Left renal cortex interstitium (tissue), 4 donors: Measurements from ENCODE around the gene TLE4. TPM values are rescaled to one million over a fixed set of nuclear protein-coding genes. Genes with fewer than 3 reads are reported as not detected.

ENCODE experiments used
- DNase-seq, 4 donors: peaks; one replicate each; pipeline ENCODE4 v3.0.0-alpha.2; 2013; ENCODE audit warnings: low read depth in 4 of 4, low spot score in 2 of 4, missing footprints in 1 of 4
- polyA plus RNA-seq, 4 donors: library from polyadenylated mRNA; unstranded; fragments of 120-200 nt; gene quantifications; one replicate each; pipeline ENCODE4 v1.2.1, GENCODE V29; 2013; ENCODE audit not compliant: insufficient read length in 4 of 4

The TLE4 gene
- polyA plus RNA-seq, 4 donors: 62.1 to 80.5 (median 73.1) TPM

DNA sequence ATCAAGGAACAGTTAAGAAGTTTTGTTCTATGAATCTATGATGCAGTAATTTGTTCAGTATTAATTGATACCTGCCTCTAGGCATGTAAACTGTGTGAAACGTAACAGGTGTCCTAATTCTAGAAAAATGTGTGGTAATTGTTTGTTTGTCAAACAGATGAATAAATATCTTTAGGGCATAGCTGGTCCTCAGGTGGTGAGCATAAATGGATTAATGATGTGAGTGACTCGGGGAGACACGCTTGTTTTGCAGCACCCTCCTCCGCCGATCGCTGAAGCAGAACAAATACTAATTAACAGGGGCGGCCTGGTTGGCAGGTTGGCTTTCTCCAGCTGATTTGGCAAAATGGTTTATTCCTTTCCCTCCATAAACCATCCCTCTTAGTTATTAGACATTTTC lies 88.8 kb downstream of the TLE4 start:
- DNase-seq: no peak

DNA sequence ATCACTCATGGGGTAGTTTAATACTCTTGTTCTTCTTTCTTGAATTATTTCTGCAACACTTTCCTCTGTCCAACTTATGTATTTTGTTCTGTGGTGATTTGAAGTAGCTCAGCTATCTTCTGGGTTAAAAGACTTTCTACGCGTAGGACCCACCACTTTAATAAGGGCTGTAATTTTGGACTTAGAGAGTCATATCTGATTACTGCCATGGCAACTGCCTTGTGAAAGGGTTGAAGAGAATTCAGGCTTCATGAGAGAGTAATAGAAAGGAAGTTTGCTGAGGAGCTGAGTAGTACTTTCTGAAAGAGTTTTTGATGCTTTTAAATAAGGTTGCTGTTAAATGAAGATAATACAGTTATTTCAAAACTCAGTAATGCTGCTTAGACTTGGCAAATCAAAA lies 89.5 kb downstream of the TLE4 start:
- no peak for DNase-seq

DNA sequence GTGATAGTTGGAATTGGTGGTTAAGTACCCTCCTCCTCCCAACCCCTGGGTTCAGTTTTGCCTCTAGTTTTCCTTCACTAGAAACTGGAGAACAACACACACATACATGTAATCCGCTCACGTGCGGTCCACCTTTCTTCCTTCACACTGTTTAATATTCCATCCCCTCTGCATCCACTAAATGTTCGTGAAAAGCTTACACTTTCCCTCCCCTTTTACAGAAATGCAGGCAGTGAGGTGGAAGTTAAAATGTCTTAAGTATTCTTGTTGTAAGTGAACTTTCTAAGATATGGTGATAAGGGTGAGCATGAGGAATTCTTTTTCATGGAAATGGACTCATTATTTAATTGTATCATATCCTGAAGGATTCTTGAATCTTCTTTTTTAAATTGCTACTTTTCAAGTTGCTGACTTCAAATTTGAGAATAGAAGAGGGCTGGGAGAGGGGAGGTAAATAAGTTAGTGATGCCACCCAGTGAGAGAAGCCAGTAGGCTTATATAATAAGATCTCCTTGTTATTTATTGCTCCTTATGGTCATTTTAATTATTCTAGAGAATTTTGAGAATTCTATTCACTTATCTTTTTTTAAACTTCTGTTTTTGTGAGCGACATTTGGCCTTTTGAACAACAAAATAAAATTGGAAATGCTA lies 90.2 kb downstream of the TLE4 start:
- DNase-seq: no peak

DNA sequence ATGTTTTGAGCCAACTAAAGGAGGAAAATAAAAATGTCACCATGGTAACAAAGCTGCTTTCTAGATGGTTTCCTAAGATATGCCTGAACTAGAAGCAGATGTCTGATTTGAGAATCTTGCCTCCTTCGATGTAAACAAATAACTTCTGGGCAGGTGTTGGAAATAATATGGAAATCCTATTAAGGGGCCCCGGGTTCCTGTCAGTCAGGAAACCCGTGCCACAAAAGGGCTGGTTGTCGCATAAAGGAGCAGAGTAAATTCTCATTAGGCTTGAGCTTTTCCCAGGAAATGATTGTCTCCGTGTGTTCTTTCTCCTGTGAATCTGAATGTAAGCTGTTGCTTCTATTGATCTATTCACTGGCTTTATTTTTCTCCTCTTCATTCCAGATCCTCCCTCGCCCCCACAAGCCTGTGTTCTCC lies 90.8 kb downstream of the TLE4 start:
- no peak for DNase-seq

DNA sequence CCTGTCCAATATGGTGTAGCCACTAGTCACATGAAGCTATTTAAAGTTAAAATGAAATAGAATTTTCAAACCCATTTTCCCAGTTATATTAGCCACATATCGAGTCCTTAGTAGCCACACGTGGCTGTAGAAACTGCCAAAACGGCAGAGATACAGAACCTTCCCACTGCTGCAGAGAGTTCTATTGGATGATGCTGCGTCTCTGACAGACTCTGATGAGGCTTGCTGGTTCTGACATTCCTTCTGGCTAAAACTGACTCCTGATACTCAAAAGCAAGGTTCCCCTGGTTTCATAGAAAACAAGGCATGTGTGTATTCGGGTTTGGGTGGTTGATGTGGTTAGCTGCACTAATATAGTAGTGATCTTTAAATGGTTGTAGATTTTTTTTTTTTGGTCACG lies 91.5 kb downstream of the TLE4 start:
- no peak for DNase-seq

DNA sequence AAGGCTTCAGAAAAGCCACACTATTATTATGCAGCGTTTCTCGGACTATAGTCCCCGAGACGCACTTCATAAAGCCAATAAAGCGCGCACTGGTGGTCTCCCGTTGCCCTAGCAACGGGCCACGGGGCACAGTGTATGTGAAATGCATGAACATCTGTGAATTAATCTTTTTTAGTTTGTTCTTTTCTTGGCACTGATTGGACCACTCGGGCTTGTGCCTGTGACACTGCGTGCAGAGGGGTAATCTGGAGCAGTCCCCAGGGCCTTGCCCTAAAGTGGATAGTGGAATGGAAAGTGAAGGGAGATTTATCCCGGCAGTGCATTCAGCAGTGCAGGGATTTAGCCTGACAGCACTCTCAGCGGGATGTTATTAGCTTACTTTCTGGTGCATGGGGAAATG lies 92.1 kb downstream of the TLE4 start:
- DNase-seq: no peak

DNA sequence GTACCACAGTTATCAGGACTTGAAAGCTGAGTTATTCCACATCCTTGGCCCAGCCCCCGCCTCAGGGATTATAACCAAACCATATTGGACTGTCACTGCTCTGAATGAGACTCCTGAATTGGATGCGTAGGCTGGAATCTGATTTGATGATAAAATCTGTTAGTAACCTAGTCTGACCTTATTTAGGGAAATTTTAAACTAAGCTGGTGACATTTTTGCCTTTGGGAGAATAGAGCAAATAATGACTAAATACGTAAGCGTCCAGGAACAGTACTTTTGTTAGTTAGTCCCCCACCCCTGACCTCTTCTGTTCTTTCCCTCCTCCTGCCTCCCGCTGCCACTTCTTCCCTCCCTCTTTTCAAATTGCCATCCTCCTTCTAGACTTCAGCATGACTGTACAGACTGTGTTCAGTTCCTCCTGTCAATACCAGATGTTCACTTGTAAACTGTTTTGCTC lies 92.6 kb downstream of the TLE4 start:
- DNase-seq: no peak

DNA sequence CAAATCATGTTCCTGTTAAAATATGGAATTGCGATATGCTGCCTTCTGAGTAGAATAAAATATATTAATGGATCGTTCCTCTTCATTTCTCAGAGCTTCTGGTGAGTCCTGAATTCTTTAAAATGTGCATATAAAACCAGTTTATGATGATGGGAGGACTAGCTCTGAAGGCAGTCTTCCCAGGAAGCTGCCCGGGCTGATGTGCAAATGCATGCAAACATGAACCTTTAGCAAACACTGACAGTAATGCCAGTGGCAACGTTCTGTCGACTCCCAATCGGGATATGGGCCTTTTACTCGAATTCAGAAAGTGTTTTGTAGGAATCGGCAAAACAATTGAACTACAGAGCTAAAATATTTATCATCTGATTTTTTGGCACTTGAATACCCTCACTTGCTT lies 93.6 kb downstream of the TLE4 start:
- DNase-seq: no peak

DNA sequence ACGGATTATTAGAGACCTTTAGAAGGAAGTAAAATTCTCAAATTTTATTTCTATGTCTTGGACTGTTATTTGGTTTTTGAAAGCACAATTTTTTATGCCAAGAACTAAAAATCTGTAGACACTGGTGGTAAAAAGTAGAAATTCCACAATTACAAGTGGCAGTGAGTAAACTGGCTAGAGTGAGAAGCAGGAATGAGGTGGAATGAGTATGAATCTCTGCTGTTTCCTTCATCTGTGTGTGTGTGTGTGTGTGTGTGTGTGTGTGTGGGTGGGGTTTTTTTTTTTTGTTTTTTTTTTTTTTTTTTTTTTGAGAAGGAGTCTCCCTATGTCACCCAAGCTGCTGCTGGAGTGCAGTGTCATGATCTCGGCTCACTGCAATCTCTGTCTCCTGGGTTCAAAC lies 94.2 kb downstream of the TLE4 start:
- no peak for DNase-seq

DNA sequence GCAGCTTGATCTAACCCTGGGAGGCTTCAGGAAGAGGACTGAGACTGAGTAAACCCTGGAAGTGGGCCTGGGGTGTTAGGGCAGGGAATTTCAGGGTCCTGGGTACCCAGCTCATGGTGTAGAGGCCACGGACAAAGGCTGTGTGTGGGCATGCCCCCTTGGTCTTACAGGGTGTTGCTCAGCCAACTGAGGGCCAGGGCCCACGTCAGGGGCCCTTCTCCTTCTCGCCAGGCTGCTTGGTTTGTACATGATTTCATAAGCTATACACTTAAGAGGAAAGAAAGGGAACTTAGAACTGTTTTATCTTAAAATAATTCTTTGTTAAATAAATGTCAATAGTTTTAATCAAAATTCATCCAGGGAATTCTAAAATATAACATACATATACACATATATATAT lies 95.4 kb downstream of the TLE4 start:
- DNase-seq: no peak

DNA sequence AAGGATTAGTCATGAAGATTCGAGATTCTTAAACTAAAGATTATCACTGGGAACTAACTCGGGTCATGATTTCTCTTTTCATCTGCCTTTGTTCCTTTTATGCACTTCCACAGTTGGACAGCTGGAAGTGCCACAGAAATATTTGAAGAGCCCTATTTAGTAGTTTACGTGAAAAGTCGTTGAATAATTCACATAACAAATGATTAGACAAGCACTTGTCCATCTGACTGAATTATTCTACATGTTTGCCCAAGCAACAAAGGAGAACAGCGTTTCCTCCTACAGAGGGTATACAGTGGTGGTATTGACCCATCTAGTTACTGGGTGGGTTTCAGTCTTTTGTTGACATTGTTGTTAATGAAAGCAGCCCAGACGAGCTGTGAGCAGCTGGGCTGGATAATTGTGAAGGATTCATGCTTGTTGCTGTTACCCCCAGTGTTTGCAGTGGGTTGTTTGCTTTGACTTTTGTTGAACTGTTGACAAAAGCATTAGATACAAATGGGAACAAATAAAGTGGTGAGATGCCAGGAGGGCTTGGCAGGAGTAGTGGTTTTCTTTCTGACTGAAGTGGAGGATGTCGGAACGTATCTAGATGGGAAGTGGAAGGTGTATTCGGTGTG lies 96.2 kb downstream of the TLE4 start:
- DNase-seq: no peak

DNA sequence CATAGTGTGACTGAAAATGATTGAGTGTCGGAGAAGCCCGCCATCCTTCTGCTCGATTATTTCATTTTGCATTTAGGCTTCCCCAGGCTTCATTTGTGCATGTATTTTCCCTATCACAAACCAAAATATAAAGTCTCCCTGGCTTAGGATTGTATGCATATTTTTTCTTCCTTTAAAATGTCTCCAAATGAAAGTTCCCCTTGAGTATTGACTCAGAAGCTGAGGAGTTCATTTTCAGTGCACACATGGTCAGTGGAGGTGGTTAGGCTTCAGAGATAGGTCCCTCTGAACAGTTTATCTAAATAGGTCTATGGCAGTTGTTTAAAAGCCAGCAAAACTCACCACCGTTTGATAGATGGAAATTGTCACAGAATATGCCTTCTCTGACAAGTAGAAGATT lies 97.2 kb downstream of the TLE4 start:
- DNase-seq: no peak

DNA sequence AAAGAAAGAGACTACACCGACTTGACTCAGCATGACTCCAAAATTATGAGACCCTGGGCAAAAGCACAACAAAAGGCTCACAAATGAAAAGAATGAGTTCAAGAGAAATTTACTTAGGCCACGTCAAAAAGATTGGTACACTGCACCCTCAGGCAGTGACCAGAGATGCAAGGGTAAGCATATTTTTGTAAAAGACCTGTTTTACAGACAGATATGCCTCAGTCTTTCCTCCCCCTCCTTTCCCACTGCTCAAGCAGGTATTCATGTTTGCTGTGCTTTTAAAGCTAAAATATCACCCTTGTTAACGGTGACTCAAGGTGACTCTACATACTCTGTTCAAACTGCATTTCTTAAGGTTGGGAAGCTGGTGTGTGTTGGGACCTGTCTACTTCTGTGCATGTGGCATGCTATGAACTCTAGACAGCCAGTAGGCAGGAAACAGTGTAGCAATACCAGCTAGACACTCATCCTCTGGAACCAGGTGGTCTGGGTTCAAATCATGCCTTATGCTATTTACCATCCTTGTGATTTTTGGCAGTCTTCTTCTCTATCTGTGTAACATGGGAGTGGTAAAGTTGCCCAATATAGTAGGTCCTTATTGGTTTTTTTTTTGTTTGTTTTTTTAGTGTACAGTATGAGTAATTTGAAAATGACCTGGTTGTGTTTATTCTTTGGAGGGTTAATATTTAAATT lies 98.7 kb downstream of the TLE4 start:
- DNase-seq: no peak

DNA sequence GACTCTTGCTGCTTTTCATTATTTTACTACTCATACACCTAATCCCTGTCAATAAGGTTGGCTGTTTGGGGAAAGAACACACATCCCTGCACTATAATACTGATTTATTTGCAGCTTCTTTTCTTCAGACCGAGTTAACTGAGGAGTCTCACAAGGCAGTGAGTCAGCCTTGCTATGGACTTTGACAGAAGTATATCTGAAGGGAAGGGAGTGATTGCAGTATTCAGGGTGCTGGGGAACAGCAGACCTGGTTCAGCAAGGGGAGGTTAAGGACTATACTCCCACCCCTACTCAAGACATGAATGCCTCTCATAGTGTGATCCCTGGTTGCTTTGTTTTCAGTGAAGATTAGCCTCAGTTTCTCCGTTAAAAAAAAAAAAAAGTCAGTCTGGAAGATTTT lies 99.8 kb downstream of the TLE4 start:
- DNase-seq: no peak

DNA sequence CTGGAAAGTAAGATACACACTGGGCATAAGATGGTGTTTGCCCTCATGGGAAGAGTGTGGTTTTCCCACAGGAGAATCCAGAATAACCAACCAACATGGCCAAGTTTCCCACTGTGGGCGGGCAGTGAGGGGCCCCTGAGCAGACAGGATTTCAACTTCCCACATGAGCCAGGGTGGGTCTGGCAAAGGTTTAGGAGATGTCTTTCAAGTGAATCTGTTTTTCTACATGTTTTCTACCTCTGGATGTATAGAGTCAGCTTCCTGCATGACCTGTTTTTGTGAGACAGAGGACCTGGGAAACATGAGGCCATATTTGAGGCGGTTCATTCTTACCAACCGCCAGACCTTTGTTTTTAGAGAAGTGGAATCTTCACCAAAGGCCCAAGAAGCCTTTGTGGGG lies 100.5 kb downstream of the TLE4 start:
- no peak for DNase-seq

DNA sequence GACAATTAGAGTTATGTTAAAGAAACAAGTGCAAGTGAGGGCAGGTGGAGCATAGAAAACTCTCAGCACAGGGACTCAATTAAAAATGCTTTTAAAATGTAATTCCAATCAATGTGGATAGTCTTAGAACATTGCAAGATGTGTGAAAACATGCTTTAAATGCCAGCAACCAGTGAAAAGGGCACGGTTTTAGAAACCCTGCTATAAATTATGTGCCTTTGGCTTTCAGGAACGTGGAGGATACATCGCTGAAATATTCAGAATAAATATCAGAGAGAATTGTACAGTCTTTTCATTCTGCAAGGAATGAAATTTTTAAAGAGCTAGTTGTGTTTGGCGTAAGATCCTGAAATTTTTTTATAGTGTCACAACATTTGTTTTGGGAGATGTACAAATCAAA lies 101.1 kb downstream of the TLE4 start:
- DNase-seq: no peak

DNA sequence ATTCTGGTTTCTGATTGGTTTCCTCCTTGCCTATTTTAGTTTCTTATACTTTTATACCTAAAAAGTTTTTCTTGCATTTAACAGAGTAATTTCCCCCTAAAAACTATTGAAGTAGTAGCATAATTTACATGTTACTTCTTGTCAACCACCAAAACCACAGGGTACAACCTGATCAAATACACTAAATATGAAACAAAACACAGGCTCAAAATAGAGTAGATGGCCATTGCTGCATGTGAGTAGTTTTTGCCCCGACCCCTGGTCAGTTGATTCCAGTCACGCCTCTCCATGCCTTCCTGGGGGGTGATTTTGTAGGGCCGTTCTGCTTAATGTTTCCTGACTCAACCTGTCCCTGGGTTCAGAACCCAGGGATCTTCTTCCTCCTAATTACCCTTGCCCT lies 101.8 kb downstream of the TLE4 start:
- no peak for DNase-seq

DNA sequence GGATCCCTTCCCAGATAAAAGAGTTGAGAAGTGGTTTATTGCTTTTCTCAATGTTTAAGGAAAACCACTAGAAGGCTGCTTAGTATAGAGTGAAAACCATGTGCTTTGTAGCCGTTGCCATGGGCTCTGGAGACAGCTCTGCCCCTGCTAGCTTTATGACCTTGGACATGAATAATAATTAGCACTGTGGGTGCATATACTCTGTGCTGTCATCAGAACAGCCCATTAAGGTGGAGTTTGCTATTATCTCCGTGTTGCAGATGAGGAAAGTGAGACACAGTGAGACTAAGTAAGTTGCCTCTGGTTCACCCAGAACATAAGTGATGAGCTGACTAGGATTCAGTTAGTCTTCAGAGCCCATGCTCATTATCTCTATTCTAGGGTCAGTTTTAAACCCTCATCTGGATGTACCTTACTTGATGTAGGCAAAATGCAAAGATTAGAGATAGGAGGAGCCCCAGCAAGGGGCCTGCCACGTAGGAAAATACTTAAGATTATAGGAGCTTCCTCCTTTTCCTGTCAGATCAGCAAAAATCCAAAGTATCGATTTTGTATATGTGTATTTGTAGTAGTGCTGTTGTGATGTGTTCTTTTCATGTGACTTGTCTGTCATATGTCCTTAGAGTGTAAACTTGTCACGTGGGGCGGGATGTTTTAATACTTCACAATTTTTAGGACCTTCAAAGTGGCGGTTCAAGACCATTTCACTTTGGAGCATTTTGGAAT lies 102.5 kb downstream of the TLE4 start:
- no peak for DNase-seq

DNA sequence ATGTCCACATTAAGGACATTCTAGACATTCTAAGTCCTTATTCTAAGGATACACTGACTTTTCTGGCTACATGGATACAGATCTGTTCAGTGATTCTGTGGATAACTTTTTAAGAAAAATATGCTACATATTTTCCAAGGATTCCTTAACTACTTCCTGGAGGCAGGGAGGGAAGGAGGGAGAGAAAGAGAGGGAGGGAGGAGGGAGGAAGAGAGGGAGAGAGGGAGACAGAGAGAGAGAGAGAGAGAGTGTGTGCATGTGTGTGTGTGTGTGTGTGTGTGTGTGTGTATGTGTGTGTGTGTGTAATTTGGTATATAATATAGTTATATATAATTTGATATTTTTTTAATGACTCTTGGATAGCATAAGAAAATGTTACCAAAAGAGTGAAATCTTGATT lies 109.8 kb downstream of the TLE4 start:
- DNase-seq: no peak

DNA sequence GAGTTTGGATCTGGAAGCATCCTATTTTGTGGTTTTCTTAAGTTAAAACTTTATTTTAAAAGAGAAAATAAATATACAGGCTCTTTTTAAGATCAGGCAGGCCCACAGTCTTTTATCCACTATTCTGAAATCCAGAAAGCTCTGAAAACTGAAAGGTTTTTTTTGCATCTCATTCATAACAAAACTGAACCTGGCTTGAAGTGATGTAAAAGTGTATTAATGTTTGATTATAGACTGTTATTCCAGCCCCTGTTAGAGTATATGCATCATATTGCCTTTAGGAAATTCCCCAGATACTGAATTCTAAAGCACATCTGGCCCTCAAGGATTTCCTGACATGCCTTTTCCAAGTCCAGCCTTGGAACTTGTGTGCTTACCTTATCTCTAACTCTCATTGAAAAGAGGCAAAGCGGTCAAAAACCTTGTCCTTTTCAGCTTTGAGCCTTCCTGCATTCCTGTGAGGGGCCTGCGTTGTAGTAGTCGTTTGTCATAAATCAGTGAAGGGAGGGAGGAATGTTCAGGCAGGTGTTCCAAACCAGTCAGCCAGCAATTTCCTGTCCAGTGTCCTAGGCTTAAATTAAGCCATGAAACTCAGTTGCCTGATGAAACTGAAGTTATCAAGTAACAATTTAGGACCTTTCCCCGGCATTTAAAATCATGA lies 110.4 kb downstream of the TLE4 start:
- DNase-seq: peak in 1 of 4 donors; percentile 54

DNA sequence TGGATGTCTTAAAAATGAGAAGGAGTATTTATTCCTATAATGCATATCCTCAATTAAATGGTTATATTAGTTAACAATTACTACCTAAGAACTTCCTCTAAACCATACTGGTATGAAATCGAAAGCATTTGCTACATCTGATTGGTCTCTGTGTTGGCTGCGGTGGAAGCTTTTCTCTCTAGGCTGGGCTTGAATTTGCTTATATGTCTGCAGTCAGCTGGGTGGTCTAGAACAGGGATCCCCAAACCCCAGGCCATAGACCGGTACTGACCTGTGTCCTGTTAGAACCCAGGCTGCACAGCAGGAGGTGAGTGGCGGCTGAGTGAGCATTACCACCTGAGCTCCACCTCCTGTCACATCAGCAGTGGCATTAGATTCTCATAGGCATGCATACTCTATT lies 112.3 kb downstream of the TLE4 start:
- no peak for DNase-seq
